Activated T-helper 2 cell treated with anti-CD3 and anti-CD28 coated beads, Interferon-gamma antibody, Interleukin-2, Interleukin-4, amounts not matched to agents 10 μg/mL and 5 μg/mL and 100 μg/mL, durations not matched to agents 14 hours and 24 hours and 36 hours (primary cell): ENCODE results near the gene RPGRIP1L. TPM values are rescaled to one million over a fixed set of nuclear protein-coding genes. Genes with fewer than 3 reads are reported as not detected.
"Not testable (repeated sequence)": the region's sequence is repeated elsewhere in the genome, so short reads cannot be mapped to it uniquely, and the experiment has no call there.

ENCODE experiments used
- DNase-seq: peaks from one replicate; pipeline ENCODE4 v3.0.0; 2021; ENCODE audit warnings: low spot score
- H3K27ac Mint-ChIP-seq: one replicate; pipeline ENCODE4 v1.8.0; 2021; ENCODE audit warnings: mixed read lengths
- H3K27me3 Mint-ChIP-seq: one replicate; pipeline ENCODE4 v1.8.0; 2021; ENCODE audit warnings: low read depth, mixed read lengths
- H3K36me3 Mint-ChIP-seq: one replicate; pipeline ENCODE4 v1.8.0; 2021; ENCODE audit warnings: low read depth, mixed read lengths
- H3K4me1 Mint-ChIP-seq: one replicate; pipeline ENCODE4 v1.8.0; 2021; ENCODE audit warnings: low read depth, mixed read lengths
- H3K4me3 Mint-ChIP-seq: one replicate; pipeline ENCODE4 v1.8.0; 2021; ENCODE audit warnings: low read depth, mild to moderate bottlenecking, moderate library complexity, mixed read lengths
- H3K9me3 Mint-ChIP-seq: one replicate; pipeline ENCODE4 v1.8.0; 2021; ENCODE audit warnings: mixed read lengths
- intact Hi-C: fragments of 100-400 bp; cut with micrococcal nuclease; formaldehyde crosslinking; loops from one replicate; pipeline ENCODE4 v1.15.1; 2023
- total RNA-seq: library from RNA; stranded (reverse); gene quantifications from 2 replicates; pipeline ENCODE4 v1.2.3, GENCODE V29; 2022

Gene RPGRIP1L
- total RNA-seq, 1 donor from 2014 or later, result 9.6 TPM

- Mint-ChIP-seq H3K27me3 (no peaks in the 10 kb centered on the region), H3K9me3 (no peaks in the 10 kb centered on the region), H3K36me3 (peaks cover 18% of the 10 kb centered on the region), H3K4me1 (peaks cover 25% of the 10 kb centered on the region), H3K27ac (peak overlapping the region; percentile 98), H3K4me3 (peak overlapping the region; percentile 100)
- intact Hi-C loops, result loop anchor here (2.0 to 10.0 kb wide), 3 partner anchors 40 to 650 kb away; partner anchors contain the start of genes CHD9, CHD9NB and RBL2
- DNase-seq, result no peak
Measured at GRCh38 chr16:53704445-53704813, 770 bp upstream of the RPGRIP1L start.

GRCh38 chr16:53698271-53698670 lies 5.4 kb downstream of the RPGRIP1L start:
- H3K27me3 Mint-ChIP-seq, H3K27ac Mint-ChIP-seq, H3K9me3 Mint-ChIP-seq, intact Hi-C loops, H3K4me3 Mint-ChIP-seq, DNase-seq, H3K36me3 Mint-ChIP-seq, H3K4me1 Mint-ChIP-seq: not testable (repeated sequence)

GRCh38 chr16:53695070-53695469 lies 8.6 kb downstream of the RPGRIP1L start:
- Mint-ChIP-seq H3K4me3 (no peak overlapping the region), H3K36me3 (peaks cover 11% of the 10 kb centered on the region), H3K27me3 (no peaks in the 10 kb centered on the region), H3K27ac (no peak overlapping the region), H3K9me3 (no peaks in the 10 kb centered on the region), H3K4me1 (no peaks in the 10 kb centered on the region)
- intact Hi-C loops, result no loop called here
- no peak for DNase-seq

- intact Hi-C loops, result no loop called here
- Mint-ChIP-seq H3K4me3 (no peak overlapping the region), H3K36me3 (peaks cover 8% of the 10 kb centered on the region), H3K4me1 (no peaks in the 10 kb centered on the region), H3K9me3 (no peaks in the 10 kb centered on the region), H3K27me3 (no peaks in the 10 kb centered on the region), H3K27ac (no peak overlapping the region)
- no peak for DNase-seq
Measured at GRCh38 chr16:53693320-53693719, 10.3 kb downstream of the RPGRIP1L start.

GRCh38 chr16:53692146-53692545 lies 11.5 kb downstream of the RPGRIP1L start:
- H3K27ac Mint-ChIP-seq, result no peak overlapping the region
- no peak overlapping the region for H3K4me3 Mint-ChIP-seq
- no peaks in the 10 kb centered on the region for H3K9me3 Mint-ChIP-seq
- intact Hi-C loops, result no loop called here
- no peaks in the 10 kb centered on the region for H3K4me1 Mint-ChIP-seq
- peaks cover 8% of the 10 kb centered on the region for H3K36me3 Mint-ChIP-seq
- no peak for DNase-seq
- H3K27me3 Mint-ChIP-seq, result no peaks in the 10 kb centered on the region

GRCh38 chr16:53690771-53691170 lies 12.9 kb downstream of the RPGRIP1L start:
- Mint-ChIP-seq H3K4me1 (no peaks in the 10 kb centered on the region), H3K36me3 (peaks cover 12% of the 10 kb centered on the region), H3K27me3 (no peaks in the 10 kb centered on the region), H3K4me3 (no peak overlapping the region), H3K27ac (no peak overlapping the region), H3K9me3 (no peaks in the 10 kb centered on the region)
- intact Hi-C loops, result no loop called here
- DNase-seq, result no peak

GRCh38 chr16:53689636-53690035 lies 14.0 kb downstream of the RPGRIP1L start:
- peaks cover 9% of the 10 kb centered on the region for H3K9me3 Mint-ChIP-seq
- intact Hi-C loops, result no loop called here
- peaks cover 3% of the 10 kb centered on the region for H3K4me1 Mint-ChIP-seq
- H3K27me3 Mint-ChIP-seq, result no peaks in the 10 kb centered on the region
- peaks cover 18% of the 10 kb centered on the region for H3K36me3 Mint-ChIP-seq
- no peak for DNase-seq
- no peak overlapping the region for H3K4me3 Mint-ChIP-seq
- H3K27ac Mint-ChIP-seq, result no peak overlapping the region

- peaks cover 3% of the 10 kb centered on the region for H3K4me1 Mint-ChIP-seq
- H3K27me3 Mint-ChIP-seq, result no peaks in the 10 kb centered on the region
- no peak overlapping the region for H3K4me3 Mint-ChIP-seq
- H3K36me3 Mint-ChIP-seq, result peaks cover 24% of the 10 kb centered on the region
- H3K9me3 Mint-ChIP-seq, result peaks cover 17% of the 10 kb centered on the region
- intact Hi-C loops, result no loop called here
- no peak overlapping the region for H3K27ac Mint-ChIP-seq
- DNase-seq, result no peak
Measured at GRCh38 chr16:53686710-53687109, 16.9 kb downstream of the RPGRIP1L start.

GRCh38 chr16:53685334-53685733 lies 18.3 kb downstream of the RPGRIP1L start:
- H3K4me3 Mint-ChIP-seq, H3K27ac Mint-ChIP-seq, intact Hi-C loops, DNase-seq, H3K4me1 Mint-ChIP-seq, H3K27me3 Mint-ChIP-seq: not testable (repeated sequence)
- Mint-ChIP-seq H3K36me3 (peaks cover 24% of the 10 kb centered on the region), H3K9me3 (peaks cover 17% of the 10 kb centered on the region)

- peaks cover 3% of the 10 kb centered on the region for H3K4me1 Mint-ChIP-seq
- H3K36me3 Mint-ChIP-seq, result peaks cover 24% of the 10 kb centered on the region
- DNase-seq, result no peak
- H3K9me3 Mint-ChIP-seq, result peaks cover 17% of the 10 kb centered on the region
- no peak overlapping the region for H3K27ac Mint-ChIP-seq
- intact Hi-C loops, result no loop called here
- no peaks in the 10 kb centered on the region for H3K27me3 Mint-ChIP-seq
- H3K4me3 Mint-ChIP-seq, result no peak overlapping the region
Measured at GRCh38 chr16:53681354-53681753, 22.3 kb downstream of the RPGRIP1L start.

GRCh38 chr16:53680756-53681155 lies 22.9 kb downstream of the RPGRIP1L start:
- Mint-ChIP-seq H3K9me3 (peaks cover 17% of the 10 kb centered on the region), H3K36me3 (peaks cover 21% of the 10 kb centered on the region), H3K4me3 (no peak overlapping the region), H3K27ac (no peak overlapping the region), H3K4me1 (peaks cover 3% of the 10 kb centered on the region), H3K27me3 (no peaks in the 10 kb centered on the region)
- DNase-seq, result no peak
- intact Hi-C loops, result no loop called here

- Mint-ChIP-seq H3K4me3 (no peak overlapping the region), H3K4me1 (no peaks in the 10 kb centered on the region), H3K27me3 (no peaks in the 10 kb centered on the region), H3K27ac (no peak overlapping the region), H3K9me3 (peaks cover 8% of the 10 kb centered on the region), H3K36me3 (peaks cover 7% of the 10 kb centered on the region)
- no peak for DNase-seq
- intact Hi-C loops, result no loop called here
Measured at GRCh38 chr16:53678756-53679343, 24.8 kb downstream of the RPGRIP1L start.

- H3K4me1 Mint-ChIP-seq, result no peaks in the 10 kb centered on the region
- H3K9me3 Mint-ChIP-seq, result peaks cover under 1% of the 10 kb centered on the region
- H3K4me3 Mint-ChIP-seq, result no peak overlapping the region
- intact Hi-C loops, result no loop called here
- no peaks in the 10 kb centered on the region for H3K27me3 Mint-ChIP-seq
- peaks cover under 1% of the 10 kb centered on the region for H3K36me3 Mint-ChIP-seq
- H3K27ac Mint-ChIP-seq, result no peak overlapping the region
- no peak for DNase-seq
Measured at GRCh38 chr16:53678155-53678554, 25.5 kb downstream of the RPGRIP1L start.

- H3K27ac Mint-ChIP-seq, result no peak overlapping the region
- no peak overlapping the region for H3K4me3 Mint-ChIP-seq
- H3K36me3 Mint-ChIP-seq, result peaks cover 2% of the 10 kb centered on the region
- no peaks in the 10 kb centered on the region for H3K27me3 Mint-ChIP-seq
- H3K4me1 Mint-ChIP-seq, result peaks cover 1% of the 10 kb centered on the region
- H3K9me3 Mint-ChIP-seq, result no peaks in the 10 kb centered on the region
- DNase-seq, result no peak
- intact Hi-C loops, result no loop called here
Measured at GRCh38 chr16:53673189-53673588, 30.5 kb downstream of the RPGRIP1L start.
